ENCODE data around the gene NALF2. TPM values are rescaled to one million over a fixed set of nuclear protein-coding genes. Genes with fewer than 3 reads are reported as not detected.

The NALF2 gene
- total RNA-seq: under 1 TPM in 1 of 4 donors, not detected in 3; 0.33 TPM

DNA sequence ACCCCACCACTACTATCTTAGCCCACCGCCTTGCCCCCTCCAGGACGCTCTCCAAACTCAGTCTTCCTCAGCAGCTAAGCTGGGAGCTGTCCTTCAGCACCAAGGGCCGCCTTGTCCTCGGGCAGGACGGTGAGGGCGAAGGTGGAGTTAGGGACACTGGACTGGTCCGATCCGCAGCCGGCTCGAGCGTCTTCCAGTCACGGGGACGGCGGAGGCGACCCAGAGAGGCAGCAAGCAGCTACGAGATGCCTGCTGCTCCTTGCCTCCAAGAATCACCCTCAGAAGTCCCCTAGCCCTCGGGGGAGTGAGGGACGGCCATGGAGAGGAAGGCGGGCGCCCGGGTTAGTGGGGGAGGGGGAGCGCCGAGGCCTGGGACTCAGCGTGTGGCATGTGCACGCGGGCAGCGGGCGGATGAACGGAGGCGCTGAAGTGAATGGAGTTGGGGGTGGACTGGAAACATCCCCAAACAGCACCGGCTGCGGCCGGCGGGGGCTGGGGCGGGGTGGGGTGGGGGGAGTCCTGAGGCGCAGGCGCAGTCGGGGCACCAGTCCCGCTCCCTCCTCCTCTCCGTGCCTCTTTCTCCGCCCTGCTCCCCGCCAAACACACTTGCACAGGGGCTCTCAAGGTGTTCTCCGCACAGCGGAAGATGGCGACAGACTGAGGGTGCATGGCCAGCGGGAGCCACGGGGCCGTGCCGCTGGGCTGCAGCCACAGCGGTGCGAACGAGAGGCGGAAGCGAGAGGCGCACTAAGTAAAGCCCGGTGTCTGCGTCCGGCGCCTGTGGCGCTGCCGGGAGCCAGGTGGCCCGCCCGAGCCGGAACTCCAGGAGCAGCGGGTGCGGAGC, at the start of gene NALF2:
Gene NALF2 (plus strand): TSS at position 545 of the 844 bp plus-strand sequence. CDS start 957 bp downstream, outside the sequence.
- intact Hi-C loops (cut with DNase I; ENCODE audit: low total_unique reads): no loop called here
- in situ Hi-C loops (cut with MboI; ENCODE audit: low sequenced_read_pairs in 4 of 4): no loop called here
- ATAC-seq: peak; percentile 23 to 51
- no peaks in the 10 kb centered on the region for H3K36me3 ChIP-seq
- H3K27me3 ChIP-seq: peaks cover 0 to 37% (median 14%) of the 10 kb centered on the region in 3 donors
- peak in 1 of 2 donors; percentile 13 for DNase-seq
- peak within 1 kb of the TSS in 1 of 4 donors; percentile 24 for H3K27ac ChIP-seq
- no peaks in the 10 kb centered on the region for H3K9me3 ChIP-seq
- H3K4me1 ChIP-seq: no peaks in the 10 kb centered on the region
- H3K4me3 ChIP-seq: peak within 1 kb of the TSS; percentile 42 to 59 (median 55)
- TF ChIP-seq, protein P1, sequence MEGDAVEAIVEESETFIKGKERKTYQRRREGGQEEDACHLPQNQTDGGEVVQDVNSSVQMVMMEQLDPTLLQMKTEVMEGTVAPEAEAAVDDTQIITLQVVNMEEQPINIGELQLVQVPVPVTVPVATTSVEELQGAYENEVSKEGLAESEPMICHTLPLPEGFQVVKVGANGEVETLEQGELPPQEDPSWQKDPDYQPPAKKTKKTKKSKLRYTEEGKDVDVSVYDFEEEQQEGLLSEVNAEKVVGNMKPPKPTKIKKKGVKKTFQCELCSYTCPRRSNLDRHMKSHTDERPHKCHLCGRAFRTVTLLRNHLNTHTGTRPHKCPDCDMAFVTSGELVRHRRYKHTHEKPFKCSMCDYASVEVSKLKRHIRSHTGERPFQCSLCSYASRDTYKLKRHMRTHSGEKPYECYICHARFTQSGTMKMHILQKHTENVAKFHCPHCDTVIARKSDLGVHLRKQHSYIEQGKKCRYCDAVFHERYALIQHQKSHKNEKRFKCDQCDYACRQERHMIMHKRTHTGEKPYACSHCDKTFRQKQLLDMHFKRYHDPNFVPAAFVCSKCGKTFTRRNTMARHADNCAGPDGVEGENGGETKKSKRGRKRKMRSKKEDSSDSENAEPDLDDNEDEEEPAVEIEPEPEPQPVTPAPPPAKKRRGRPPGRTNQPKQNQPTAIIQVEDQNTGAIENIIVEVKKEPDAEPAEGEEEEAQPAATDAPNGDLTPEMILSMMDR (IDR thresholded peaks at IDR 0.05 in 4 of 5, conservative IDR thresholded peaks at IDR 0.05 in 1 of 5): no peak
- TF ChIP-seq POLR2A (IDR thresholded peaks at IDR 0.05): no peak

DNA sequence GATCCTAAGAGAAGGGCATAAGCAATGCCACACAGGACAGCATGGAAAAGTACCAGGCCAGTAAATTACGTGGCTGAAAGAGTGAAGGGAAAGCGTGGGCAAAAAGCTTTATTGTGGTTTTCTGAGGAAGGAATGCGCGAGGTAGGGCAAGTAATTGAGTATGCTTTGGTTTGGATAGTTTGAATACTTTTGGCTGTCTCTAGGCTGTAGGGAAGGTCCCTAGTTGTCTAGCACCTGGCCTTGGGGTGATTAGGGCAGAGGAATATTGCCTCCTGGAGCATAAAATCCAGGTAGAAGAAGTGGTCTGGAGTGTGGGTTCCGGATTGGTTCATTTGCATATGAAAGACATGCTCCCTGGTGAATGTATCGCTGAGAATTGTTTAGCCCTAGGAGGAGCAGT, 46.4 kb upstream of the NALF2 start:
- no peak for ATAC-seq
- intact Hi-C loops (cut with DNase I; ENCODE audit: low total_unique reads): no loop called here
- no peak for TF ChIP-seq POLR2A (IDR thresholded peaks at IDR 0.05)
- TF ChIP-seq, protein P1 (IDR thresholded peaks at IDR 0.05 in 4 of 5, conservative IDR thresholded peaks at IDR 0.05 in 1 of 5): no peak
- no peaks in the 10 kb centered on the region for H3K9me3 ChIP-seq
- DNase-seq: no peak
- H3K27me3 ChIP-seq: no peaks in the 10 kb centered on the region
- H3K4me1 ChIP-seq: no peaks in the 10 kb centered on the region
- H3K4me3 ChIP-seq: no peak overlapping the region
- no peak overlapping the region for H3K27ac ChIP-seq
- H3K36me3 ChIP-seq: no peaks in the 10 kb centered on the region
- in situ Hi-C loops (cut with MboI; ENCODE audit: low sequenced_read_pairs in 4 of 4): no loop called here

DNA sequence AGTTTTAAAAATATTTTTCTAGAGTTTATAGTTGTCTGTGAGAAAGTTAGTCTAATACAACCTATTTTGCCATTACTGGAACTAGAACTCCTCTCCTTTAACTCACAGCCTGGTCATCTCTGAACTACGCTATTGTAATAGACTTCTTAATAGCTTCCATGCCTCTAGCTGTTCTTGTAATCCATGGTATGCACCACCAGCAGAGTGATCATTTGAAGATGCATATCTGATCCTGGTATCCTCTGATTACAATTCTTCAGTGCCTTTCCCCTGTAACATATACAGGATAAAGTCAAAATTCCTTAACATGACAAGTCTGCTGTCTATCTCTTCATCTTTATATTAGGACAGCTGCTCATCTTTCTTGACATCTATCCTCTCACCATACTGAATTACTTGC, 37.6 kb upstream of the NALF2 start:
- no peak overlapping the region for H3K4me3 ChIP-seq
- no peak overlapping the region for H3K27ac ChIP-seq
- H3K4me1 ChIP-seq: no peaks in the 10 kb centered on the region
- intact Hi-C loops (cut with DNase I; ENCODE audit: low total_unique reads): no loop called here
- DNase-seq: no peak
- peaks cover 0 to 3% (median 0%) of the 10 kb centered on the region in 3 donors for H3K27me3 ChIP-seq
- no peak for ATAC-seq
- in situ Hi-C loops (cut with MboI; ENCODE audit: low sequenced_read_pairs in 4 of 4): no loop called here
- TF ChIP-seq POLR2A (IDR thresholded peaks at IDR 0.05): no peak
- TF ChIP-seq, protein P1 (IDR thresholded peaks at IDR 0.05 in 4 of 5, conservative IDR thresholded peaks at IDR 0.05 in 1 of 5): no peak
- H3K9me3 ChIP-seq: no peaks in the 10 kb centered on the region
- no peaks in the 10 kb centered on the region for H3K36me3 ChIP-seq

DNA sequence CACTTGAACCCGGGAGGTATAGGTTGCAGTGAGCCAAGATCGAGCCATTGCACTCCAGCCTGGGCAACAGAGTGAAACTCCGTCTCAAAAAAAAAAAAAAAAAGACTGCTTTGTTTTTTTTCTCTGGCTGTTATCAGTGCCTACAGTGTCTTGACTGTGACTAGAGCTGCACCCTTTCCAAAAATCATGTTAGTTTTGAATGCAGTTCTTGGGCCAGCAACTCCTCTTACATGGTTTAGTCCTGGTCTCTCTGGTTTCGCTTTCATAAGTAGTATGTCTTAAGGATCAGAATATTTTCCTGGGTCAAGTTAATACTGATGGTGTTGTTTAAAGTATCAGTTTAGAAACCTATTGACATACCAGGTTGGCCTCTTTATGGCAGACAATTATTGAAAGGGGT, 34.2 kb upstream of the NALF2 start:
- ATAC-seq (no peak), DNase-seq (no peak)
- intact Hi-C loops (cut with DNase I; ENCODE audit: low total_unique reads) (no loop called here), in situ Hi-C loops (cut with MboI; ENCODE audit: low sequenced_read_pairs in 4 of 4) (no loop called here)
- H3K4me3 ChIP-seq: no peak overlapping the region
- H3K27me3 ChIP-seq: peaks cover 0 to 8% (median 0%) of the 10 kb centered on the region in 3 donors
- H3K36me3 ChIP-seq: no peaks in the 10 kb centered on the region
- no peak overlapping the region for H3K27ac ChIP-seq
- no peaks in the 10 kb centered on the region for H3K9me3 ChIP-seq
- TF ChIP-seq, protein P1 (IDR thresholded peaks at IDR 0.05 in 4 of 5, conservative IDR thresholded peaks at IDR 0.05 in 1 of 5): no peak
- no peak for TF ChIP-seq POLR2A (IDR thresholded peaks at IDR 0.05)
- H3K4me1 ChIP-seq: no peaks in the 10 kb centered on the region
